Ovary (tissue), 3 donors: Measurements from ENCODE around the gene CD8B.

ENCODE experiments used
- POLR2A ChIP-seq: fragments of 450-650 bp; IDR thresholded peaks from one replicate; pipeline ENCODE4 v1.6.1; 2017; ENCODE audit warnings: antibody characterized with exemption, mild to moderate bottlenecking, moderate library complexity
- TF ChIP-seq, protein P1 (sequence below), 3 donors: fragments of 450-650 bp in 2 of 3; fragments of 200-600 bp in 1 of 3; IDR thresholded peaks; one replicate each; pipeline versions ENCODE4 v1.5.1 to v1.8.0; 2016 to 2022; ENCODE audit warnings: antibody characterized with exemption in 3 of 3, mild to moderate bottlenecking in 1 of 3
- donor health status: DM: no; HTN: no; CAD: no.

DNA sequence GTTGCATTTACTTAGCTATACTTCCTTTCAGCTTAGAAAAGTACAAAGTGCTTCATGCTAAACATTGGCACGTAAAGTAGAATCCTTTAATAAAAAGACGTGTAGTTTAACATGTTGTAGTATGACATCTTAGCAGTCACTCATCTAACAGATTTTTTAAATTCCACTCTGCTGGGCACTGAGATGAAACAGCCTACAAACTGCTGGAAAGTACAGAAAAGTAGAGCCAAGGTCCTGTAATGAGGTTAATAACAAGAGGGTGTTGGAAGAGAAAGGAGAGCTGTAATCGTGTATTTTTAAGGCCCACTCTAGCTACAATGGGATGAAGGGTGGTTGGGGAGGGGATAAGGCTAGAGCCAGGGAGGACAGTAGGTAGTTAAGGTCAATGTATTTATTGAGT lies 81.7 kb downstream of the CD8B start:
- no peak for TF ChIP-seq POLR2A
- TF ChIP-seq, protein P1, sequence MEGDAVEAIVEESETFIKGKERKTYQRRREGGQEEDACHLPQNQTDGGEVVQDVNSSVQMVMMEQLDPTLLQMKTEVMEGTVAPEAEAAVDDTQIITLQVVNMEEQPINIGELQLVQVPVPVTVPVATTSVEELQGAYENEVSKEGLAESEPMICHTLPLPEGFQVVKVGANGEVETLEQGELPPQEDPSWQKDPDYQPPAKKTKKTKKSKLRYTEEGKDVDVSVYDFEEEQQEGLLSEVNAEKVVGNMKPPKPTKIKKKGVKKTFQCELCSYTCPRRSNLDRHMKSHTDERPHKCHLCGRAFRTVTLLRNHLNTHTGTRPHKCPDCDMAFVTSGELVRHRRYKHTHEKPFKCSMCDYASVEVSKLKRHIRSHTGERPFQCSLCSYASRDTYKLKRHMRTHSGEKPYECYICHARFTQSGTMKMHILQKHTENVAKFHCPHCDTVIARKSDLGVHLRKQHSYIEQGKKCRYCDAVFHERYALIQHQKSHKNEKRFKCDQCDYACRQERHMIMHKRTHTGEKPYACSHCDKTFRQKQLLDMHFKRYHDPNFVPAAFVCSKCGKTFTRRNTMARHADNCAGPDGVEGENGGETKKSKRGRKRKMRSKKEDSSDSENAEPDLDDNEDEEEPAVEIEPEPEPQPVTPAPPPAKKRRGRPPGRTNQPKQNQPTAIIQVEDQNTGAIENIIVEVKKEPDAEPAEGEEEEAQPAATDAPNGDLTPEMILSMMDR (IDR thresholded peaks at IDR 0.05), result no peak
